ENCODE measurements around the gene HNRNPF.

The HNRNPF gene

DNA sequence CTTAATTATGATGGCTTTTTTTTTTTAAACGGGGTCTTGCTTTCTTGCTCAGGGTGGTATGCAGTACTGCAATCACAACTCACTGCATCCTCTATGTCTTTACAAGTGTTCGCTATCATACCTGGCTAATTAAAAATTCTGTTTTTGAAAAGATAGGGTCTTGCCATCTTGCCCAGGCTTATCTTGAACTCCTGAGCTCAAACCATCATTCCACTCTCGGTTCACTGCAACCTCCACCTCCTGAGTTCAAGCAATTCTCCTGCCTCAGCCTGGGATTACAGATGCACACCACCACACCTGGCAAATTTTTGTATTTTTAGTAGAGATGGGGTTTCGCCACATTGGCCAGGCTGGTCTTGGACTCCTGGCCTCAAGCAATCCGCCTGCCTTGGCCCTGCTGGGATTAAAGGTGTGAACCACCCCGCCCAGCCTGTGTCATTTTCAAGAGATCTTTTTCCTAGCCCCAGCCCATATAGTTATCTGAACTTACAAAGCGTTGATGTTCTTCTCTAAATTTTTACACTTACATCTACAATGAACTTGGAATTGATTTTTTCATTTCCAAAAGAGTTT, 6.0 kb downstream of the HNRNPF start:
- no peaks in the 10 kb centered on the region for H3K27me3 ChIP-seq
- no peaks in the 10 kb centered on the region for H3K9me3 ChIP-seq
- peaks cover 44 to 50% of the 10 kb centered on the region in 2 experiments for H3K4me1 ChIP-seq (ENCODE audit: control insufficient read depth in 1 of 2, insufficient read depth in 1 of 2, low read depth in 1 of 2, low read length in 1 of 2)
- TF ChIP-seq, protein P1, sequence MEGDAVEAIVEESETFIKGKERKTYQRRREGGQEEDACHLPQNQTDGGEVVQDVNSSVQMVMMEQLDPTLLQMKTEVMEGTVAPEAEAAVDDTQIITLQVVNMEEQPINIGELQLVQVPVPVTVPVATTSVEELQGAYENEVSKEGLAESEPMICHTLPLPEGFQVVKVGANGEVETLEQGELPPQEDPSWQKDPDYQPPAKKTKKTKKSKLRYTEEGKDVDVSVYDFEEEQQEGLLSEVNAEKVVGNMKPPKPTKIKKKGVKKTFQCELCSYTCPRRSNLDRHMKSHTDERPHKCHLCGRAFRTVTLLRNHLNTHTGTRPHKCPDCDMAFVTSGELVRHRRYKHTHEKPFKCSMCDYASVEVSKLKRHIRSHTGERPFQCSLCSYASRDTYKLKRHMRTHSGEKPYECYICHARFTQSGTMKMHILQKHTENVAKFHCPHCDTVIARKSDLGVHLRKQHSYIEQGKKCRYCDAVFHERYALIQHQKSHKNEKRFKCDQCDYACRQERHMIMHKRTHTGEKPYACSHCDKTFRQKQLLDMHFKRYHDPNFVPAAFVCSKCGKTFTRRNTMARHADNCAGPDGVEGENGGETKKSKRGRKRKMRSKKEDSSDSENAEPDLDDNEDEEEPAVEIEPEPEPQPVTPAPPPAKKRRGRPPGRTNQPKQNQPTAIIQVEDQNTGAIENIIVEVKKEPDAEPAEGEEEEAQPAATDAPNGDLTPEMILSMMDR (IDR thresholded peaks at IDR 0.05) = no peak
- no peak overlapping the region for H3K4me3 ChIP-seq (ENCODE audit: low read depth in 1 of 2, low read length in 1 of 2)
- H3K27ac ChIP-seq = no peak overlapping the region
- H3K36me3 ChIP-seq = no peaks in the 10 kb centered on the region

GRCh38 chr10:43402176-43402575, 6.8 kb downstream of the HNRNPF start:
- H3K4me3 ChIP-seq (ENCODE audit: low read depth in 1 of 2, low read length in 1 of 2) = no peak overlapping the region

GRCh38 chr10:43401627-43402026, 7.4 kb downstream of the HNRNPF start:
- Histone ChIP-seq H3K4me1 (ENCODE audit: control insufficient read depth in 1 of 2, insufficient read depth in 1 of 2, low read depth in 1 of 2, low read length in 1 of 2) (peaks cover 48 to 58% of the 10 kb centered on the region in 2 experiments), H3K27me3 (no peaks in the 10 kb centered on the region), H3K27ac (no peak overlapping the region), H3K4me3 (ENCODE audit: low read depth in 1 of 2, low read length in 1 of 2) (no peak overlapping the region), H3K9me3 (no peaks in the 10 kb centered on the region), H3K36me3 (no peaks in the 10 kb centered on the region)
- TF ChIP-seq, protein P1 (IDR thresholded peaks at IDR 0.05) = no peak

More at GRCh38 chr10:43402176-43402575, 6.8 kb downstream of the HNRNPF start:
- H3K36me3 ChIP-seq = no peaks in the 10 kb centered on the region
- TF ChIP-seq, protein P1 (IDR thresholded peaks at IDR 0.05) = no peak
- peaks cover 49 to 58% of the 10 kb centered on the region in 2 experiments for H3K4me1 ChIP-seq (ENCODE audit: control insufficient read depth in 1 of 2, insufficient read depth in 1 of 2, low read depth in 1 of 2, low read length in 1 of 2)
- H3K27ac ChIP-seq = no peak overlapping the region
- H3K9me3 ChIP-seq = no peaks in the 10 kb centered on the region
- no peaks in the 10 kb centered on the region for H3K27me3 ChIP-seq

- Histone ChIP-seq H3K36me3 (no peaks in the 10 kb centered on the region), H3K27ac (peak overlapping the region; percentile 51), H3K4me3 (ENCODE audit: low read depth in 1 of 2, low read length in 1 of 2) (no peak overlapping the region), H3K27me3 (no peaks in the 10 kb centered on the region), H3K4me1 (ENCODE audit: control insufficient read depth in 1 of 2, insufficient read depth in 1 of 2, low read depth in 1 of 2, low read length in 1 of 2) (peaks cover 46 to 58% of the 10 kb centered on the region in 2 experiments), H3K9me3 (no peaks in the 10 kb centered on the region)
- TF ChIP-seq, protein P1 (IDR thresholded peaks at IDR 0.05) = no peak
These were observed 9.4 kb downstream of the HNRNPF start for GRCh38 chr10:43399320-43400310.

DNA sequence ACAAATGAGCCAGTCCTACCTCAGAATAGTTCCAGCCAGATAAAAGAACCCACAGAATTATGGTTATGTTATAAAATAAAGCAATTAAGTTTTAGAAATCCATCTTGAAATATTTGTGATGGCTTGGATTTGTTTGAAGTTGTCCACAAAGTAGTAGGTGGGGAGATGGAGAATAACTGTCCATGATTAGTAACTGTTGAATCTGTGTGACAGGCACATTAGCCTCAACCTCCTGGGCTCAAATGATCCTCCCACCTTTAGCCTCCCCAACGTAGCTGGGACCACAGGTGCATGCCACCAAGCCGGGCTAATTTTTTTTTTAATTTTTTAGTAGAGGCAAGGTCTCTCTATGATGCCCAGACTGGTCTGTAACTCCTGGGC, 10.1 kb downstream of the HNRNPF start:
- TF ChIP-seq, protein P1 (IDR thresholded peaks at IDR 0.05) = no peak
- H3K27ac ChIP-seq = peak overlapping the region; percentile 98
- no peak overlapping the region for H3K4me3 ChIP-seq (ENCODE audit: low read depth in 1 of 2, low read length in 1 of 2)

More for the DNA sequence above, 10.1 kb downstream of the HNRNPF start:
- no peaks in the 10 kb centered on the region for H3K27me3 ChIP-seq
- H3K36me3 ChIP-seq = no peaks in the 10 kb centered on the region
- H3K9me3 ChIP-seq = no peaks in the 10 kb centered on the region
- peaks cover 48 to 58% of the 10 kb centered on the region in 2 experiments for H3K4me1 ChIP-seq (ENCODE audit: control insufficient read depth in 1 of 2, insufficient read depth in 1 of 2, low read depth in 1 of 2, low read length in 1 of 2)

All from neutrophil (primary cell).